Glomerular endothelial cell (primary cell): ENCODE results near the gene TPD52L1. TPM values are rescaled to one million over a fixed set of nuclear protein-coding genes. Genes with fewer than 3 reads are reported as not detected.

Experiments
- DNase-seq: peaks from one replicate; pipeline ENCODE4 v3.0.0-alpha.2; 2011; ENCODE audit warnings: low read depth, low spot score; ENCODE audit errors: extremely low read depth
- total RNA-seq: library from RNA; depleted of rRNA; stranded (reverse); fragments of >200 nt; gene quantifications from 2 replicates; pipeline ENCODE4 v1.2.3, GENCODE V29; 2015

TPD52L1 gene
- total RNA-seq, 1 donor from 2014 or later = 5.1 TPM

DNA sequence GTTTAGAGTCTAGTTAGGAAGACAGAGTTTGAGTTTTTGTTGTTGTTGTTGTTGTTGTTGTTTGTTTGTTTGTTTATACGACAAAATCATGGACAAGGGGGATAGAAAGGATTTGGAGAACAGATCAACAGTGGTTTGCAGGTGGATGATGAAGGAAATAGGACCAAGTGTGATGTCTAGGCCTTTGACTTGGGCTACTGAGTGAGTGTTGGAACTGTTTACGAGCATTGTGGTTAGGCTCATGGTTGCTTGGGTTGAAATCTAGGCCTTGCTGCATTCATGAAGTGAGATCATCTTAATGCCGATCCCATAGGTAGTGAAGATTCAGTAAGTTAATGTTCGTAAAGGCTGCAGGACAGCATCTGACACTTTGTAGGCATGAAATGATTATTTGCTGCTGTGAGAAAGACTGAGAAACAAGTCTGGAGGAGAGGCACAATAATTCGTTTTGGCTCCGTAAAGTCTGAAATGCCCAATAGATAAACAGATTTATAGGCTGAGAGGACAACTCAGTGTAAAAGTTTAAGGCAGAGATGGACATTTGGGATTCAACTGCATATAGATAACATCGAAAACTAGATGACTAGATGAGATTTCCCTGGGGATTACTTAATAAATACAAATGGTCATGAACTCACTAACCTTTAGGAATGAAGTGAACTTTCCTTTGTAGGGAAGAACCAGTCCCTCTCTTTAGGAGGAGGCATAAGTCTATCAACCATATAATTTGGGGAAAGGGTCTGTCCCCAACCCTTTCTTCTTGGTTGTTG lies 78.2 kb downstream of the TPD52L1 start:
- no peak for DNase-seq

DNA sequence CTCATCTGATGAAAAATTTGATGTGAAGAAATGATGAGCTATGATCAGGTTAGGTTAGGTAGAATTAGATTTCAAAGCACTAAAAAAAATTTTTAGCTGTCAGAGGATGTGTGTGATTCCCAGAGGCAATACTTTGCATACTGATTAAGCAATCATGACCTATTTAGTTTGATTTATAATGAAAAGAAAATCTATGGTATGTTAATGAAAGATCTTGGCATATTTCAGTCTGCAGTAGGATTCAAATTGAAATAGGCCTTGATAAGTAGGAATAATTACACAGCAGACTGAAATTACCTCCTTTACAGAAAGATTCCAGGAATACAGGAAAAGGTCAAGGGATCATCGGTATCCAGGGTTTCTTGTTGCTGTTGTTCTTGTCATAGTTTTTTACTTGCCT lies 78.9 kb downstream of the TPD52L1 start:
- DNase-seq = no peak

DNA sequence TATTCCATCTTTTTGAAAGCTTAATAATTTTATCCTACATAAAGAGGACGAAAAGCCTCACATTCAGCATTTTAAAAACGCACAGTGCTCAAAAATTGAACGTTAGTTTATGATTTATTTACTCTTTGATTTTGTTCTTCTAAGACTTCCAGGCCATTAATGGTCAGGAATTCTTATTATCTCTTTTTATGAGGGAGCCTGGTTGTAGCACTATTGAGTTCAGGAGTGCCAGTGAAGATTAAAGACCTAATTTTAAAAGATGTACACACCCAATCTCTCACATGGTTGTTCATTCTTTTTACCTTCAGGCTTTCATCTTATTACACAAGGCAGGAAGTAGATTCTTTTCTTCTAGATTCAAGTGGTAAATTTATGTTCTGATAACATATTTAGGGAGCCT lies 79.6 kb downstream of the TPD52L1 start:
- no peak for DNase-seq

DNA sequence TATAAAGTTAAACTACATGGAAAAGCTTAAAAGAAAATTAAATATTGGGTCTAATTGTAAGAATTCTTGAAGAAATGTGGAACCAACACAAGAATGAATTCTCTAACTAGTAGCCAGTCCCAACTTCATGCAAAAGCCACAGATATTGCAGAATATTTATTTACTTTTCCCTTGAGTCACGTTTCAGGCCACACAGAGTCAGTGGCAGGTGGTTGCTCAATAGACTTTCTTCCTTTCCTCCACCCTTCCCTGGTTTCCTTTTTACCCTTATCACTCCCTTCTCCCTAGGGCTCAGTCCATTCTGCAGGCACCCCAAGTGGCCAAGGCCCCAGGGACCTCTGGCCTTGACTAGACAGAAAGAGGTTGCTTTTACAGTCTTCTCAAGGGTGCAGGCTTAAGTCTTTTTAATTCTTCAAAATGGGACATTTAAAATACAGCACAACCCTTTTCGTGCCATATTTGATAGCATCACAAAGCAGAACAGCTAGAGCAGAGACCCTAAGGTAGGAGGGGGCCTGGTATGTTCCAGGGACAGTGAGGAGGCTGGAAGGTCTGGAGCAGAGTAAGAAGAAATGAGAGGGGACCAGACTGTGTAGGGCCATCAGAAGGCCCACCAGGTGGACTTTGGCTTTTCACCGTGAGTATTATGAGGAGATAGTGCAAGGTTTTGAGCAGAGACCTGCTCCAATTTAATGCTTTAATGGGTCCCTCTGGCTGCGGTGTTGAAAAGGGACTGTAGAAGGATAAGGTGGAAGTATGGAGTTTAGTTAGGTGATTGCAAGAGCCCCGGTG lies 83.2 kb downstream of the TPD52L1 start:
- no peak for DNase-seq

DNA sequence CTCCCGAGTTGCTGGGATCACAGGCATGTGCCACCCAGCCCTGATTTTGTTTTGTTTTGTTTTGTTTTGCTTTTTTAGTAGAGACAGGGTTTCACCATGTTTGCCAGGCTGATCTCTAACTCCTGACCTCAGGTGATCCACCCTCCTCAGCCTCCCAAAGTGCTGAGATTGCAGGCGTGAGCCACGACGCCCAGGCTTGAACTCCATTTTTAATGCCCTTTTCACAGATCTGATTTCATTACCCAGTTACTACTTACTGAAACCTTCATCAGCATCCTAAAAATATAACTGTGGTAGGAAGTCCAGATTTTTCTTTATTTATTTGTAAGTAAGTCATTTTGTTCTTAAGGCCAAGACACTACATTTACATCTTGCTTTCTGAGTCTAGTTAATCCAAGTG lies 84.2 kb downstream of the TPD52L1 start:
- DNase-seq = no peak

DNA sequence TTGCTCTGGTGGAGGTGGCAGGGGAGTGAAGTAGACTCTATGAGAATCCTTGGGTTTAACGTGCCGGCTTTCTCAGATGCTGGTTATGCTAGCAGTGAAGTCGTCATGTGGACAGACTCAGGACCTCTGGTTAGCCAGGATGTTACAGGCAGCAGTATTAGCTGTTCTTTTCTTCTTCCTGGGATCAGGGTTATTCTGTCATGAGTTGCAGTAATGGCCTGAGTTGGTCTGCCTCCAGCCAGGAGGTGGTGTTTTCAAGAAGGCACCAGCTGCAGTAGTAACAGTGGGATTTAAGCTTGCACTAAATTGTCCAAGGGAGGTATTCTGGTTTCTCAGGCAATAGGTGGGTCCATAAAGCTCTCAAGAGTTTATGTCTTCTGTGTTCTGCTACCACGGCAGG lies 91.5 kb downstream of the TPD52L1 start:
- DNase-seq = no peak

DNA sequence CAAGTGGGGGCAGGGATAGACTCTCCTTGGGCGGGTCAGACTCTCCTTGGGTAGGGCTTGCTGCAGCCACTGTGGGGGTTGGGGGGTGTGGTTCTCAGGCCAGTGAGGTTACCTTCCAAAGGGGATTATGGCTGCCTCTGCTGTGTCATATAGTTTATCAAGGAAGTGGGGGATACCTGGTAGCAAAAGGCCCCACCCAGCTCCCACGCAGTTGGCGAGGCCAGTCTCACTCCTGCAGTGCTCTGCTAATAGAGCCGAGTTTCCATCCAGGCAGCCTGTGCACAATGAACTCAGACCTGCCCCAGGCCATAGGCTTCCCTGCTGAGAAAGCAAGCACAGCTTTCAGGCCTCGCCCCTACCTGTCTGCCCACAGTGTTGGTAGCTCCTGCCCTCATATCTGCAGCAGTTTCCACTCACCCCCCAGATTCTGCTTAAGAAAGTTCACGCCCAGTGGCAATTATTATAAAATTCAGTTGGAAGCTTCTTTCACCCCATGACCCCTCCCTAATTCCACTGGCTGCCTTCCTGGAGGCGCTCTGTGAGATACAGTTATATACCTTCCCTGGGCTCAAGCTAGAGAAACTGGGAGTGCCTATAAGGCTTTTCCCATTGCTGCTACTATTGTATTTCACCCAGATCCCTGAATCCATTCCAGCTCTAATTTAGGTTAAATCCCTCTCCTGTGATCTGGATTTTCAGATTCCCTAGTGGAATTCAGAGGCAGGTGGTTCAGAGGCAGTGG lies 92.1 kb downstream of the TPD52L1 start:
- no peak for DNase-seq

DNA sequence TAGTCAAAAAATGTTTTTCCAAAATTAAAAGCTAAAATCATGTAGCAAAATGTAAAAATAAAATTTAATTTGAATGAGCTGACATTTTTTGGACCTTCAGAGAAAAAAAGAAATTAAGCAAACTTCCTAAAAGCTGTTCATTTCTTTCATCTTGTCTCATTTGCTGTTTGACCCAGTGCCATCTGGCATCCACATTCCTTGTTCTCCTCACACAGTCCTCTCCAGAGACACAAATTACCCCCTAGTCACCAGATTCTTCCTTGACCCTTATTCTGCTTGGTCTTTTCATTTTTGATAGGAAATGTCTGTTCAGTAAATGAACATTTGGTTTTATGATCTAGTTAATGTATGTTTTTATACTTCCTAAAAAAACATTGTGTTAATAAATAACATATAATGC lies 93.0 kb downstream of the TPD52L1 start:
- DNase-seq = no peak

DNA sequence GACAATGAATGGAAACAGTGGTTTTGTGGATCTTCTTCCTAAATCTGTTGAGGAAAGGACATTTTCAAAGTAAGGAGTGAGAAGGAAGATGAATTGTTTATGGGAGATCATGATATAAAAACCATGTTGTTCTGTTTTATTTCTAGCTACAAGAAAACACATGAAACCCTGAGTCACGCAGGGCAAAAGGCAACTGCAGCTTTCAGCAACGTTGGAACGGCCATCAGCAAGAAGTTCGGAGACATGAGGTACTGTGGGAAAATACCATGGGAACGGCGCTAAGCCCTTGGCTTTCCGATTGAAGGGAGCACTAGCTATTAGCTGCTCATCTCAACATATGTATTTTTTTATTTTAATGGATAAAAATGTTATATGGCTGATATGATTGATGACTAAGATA lies 94.6 kb downstream of the TPD52L1 start:
- no peak for DNase-seq

DNA sequence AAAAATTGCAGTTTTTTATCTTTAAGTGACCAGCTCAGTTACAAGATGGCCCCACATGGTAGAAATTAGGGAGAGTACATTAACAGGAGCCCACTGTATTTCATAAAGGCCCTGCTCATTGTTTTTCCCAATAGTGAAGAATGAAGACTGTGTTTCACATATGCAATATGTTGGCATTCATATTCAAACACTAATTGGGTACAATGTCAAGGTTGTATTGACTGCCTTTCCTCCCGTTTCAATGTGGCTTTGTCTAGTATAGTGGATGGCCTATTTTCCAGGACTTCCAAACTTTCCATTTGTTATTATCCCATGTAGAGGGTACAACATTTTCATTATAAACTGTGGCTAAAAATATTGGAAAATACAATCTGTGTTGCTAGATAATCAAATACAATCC lies 96.9 kb downstream of the TPD52L1 start:
- no peak for DNase-seq

DNA sequence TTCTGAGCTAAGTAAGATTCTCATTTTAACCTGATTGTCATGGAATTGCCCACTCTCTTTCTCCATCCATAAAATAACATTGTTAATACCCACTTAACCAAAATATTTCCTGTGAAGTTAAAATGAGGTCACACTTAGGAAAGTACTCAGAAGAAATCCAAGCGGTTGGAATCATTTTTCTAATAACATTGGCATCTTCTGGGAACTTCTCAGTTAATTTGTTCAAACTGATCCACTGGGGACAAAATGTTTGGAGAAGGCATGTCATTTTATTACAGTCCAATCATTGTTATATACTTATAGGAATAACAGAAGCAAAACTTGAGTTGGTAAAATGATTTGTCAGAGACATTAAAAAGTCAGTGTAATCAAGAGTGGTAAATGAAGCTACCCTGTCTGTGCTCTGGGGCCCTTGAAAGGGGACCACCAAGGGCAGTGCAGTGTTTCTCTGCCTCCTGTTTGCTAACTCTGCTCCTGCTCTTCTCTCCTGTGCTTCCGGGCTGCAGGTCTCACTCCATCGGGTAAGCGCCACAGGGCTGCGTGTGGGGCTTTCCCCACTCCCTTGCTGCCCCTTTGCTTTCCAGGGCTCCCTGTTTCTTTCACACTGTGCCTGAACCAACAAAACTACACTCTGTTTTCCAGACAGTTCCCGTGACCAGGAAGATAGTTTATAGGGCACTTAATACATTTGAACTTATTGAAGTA lies 98.1 kb downstream of the TPD52L1 start:
- no peak for DNase-seq

DNA sequence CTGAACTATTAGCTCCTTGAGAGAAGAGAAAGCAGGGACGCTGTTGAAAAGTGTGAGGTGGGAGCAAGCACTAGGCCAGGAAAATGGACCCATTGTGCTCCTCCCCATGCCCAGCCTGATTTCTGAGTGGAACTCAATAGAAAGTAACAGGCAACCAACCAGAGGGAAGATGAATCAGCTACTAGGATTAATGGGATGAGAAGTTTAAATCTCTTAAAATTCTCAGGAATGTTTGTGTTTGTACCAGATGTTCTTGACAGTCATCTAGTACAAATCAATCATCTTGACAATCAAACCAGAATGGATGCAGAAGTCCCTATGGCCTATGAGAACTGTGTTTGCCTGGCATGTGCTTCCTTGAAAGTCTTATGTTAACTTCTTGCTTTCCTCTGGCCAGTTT lies 99.3 kb downstream of the TPD52L1 start:
- no peak for DNase-seq

DNA sequence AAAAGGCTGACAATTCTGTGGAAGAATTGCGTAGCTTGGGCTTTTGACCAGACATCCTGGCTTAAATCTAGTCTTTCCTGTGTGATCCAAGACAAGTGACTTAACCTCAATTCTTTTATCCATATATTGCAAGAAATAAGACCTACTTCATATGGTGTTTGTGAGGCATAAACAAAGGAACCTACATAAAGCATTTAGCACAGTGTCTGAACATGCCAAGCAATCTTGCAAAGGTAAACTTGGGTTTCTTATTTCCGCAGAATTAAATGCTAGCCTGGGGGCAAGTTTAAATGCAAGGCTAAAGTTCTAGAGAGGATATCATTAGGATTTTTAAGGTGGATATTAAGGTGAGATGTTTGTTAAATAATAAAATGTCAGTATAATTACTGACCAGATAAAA lies 100.3 kb downstream of the TPD52L1 start:
- DNase-seq = no peak

DNA sequence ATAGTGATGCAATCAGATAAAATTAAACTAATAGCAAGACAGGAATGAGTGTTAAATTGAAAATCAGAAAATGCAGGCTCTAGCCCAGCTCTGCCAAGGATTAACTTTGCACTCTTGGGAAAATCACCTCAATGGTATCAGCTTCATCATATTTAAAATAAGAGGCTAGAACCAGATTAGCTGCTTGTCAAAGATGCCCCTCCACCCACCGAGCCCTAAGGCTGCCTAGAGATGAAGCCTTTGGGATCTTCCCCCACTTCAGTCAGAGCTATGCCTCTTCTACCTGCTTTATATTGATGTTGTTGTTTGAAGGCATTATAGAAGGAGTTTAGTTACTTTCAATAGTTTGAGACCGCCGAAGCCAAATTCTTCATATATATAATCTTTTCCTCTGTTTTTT lies 100.7 kb downstream of the TPD52L1 start:
- DNase-seq = no peak

DNA sequence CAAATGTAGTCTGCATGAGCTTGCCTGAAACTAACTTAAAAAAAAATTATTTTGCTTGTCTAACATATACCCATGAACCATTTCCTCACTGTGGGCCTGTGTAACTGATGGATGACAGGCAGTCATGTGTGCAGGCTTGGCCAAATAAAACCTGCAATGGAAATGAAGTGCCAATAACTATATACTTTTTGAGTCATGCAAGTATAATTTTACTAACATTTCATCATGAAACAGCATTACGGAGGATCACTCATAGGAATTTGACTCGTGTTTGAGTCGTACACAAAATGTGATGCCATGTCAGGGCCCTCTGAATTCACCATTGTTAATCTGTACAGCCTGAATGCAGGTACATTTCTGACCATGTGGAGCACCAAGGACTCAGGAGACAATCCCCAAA lies 101.6 kb downstream of the TPD52L1 start:
- no peak for DNase-seq

DNA sequence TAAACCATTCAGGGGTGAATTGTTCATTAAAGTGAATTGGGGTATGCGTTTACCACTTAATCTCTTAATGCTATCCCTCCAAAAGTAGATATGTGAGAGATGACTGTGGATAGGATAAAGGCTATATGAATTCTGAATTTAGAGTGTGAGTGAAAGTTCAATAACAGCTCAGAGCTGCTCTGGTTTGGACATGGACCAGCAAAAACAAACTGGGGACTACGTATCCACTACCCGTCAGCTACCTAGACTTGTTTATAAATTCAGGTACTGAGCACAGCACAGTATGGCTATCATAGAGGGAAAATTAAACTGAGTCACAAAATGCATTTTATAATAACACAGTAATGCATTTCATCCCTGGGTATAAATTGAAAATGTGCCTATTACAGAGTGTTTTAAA lies 103.8 kb downstream of the TPD52L1 start:
- no peak for DNase-seq

DNA sequence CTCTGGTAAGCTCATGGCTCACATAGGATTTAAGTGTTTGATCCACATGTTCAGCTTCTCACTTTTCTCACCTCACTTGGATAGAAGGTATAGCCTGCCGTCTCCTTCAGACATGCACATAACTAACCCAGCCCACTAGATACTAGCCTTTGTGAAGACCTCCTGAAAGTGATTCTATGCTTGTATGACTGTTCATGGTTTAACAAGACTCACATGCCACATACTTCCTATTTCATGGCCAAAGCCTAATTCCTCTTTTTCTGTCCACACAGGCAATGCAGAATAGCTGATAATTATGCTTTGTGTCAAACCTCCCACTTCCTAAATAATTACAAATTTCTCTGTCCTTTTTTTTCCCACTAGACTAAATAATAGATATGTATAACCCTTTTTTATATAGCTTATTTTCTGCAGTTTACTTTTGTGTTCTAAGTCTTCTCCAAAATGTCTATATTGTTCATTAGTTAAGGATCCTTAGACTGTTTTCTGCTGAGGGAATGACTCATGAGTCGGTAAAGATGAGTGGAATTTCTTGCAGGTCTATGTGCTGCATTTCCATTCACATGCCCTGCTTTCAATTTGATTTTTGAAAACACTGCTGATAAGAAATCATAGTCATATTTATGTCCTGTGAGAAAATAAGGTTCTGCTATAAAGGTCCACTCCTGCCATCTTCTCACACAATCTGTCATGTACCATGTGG lies 105.2 kb downstream of the TPD52L1 start:
- DNase-seq = no peak

DNA sequence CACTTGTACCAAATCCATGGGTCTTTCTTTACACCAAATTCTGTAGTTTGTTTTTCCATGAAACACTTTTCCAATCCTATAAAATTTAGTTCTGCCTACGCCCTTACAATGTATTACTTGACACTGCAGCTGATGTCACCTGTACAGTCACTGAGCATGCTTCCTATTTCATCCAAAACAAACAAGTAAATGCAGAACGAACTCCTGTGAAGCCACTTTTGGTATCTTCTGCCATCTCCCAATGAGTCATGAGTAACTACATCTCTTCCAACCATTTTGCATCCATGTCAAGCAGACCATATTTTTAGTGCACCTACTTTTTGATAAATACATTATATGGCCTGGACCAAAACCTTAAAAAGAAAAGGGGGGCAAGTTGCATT lies 105.8 kb downstream of the TPD52L1 start:
- DNase-seq = no peak

DNA sequence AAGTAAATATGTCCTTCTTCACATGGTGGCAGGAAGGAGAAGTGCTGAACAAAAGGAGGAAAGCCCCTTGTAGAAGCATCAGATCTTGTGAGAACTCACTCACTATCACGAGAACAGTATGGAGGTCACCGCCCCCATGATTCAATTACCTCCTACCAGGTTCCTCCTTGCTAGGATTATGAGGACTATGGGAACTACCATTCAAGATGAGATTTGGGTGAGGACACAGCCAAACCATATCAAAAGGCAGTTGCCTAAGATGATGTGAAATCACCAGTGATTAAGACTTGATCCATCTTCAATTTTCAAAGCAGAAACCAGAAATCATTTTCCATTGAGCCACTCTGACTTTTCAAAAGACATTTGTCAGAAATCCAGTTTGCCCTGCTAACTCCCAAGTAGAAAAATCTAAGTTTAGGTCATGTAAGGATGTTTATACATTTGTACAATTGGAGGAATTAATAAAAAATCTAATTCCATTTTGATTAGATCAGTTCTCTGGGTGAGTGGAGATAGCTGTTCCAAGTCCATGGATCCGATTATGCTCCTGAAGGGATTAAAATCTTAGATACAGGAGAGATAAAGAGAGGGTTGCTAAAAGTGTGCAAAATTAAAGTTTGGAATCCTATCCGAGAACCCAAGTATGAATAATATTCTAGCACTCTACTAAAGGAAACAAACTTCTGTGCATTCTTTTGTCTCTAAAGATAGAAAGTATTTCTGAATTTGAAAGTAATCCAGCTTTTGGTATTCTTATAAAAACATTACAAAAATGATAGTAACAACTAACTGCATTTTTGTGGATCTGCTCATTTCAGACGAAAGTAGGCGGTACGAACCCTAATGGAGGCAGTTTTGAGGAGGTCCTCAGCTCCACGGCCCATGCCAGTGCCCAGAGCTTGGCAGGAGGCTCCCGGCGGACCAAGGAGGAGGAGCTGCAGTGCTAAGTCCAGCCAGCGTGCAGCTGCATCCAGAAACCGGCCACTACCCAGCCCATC lies 108.7 kb downstream of the TPD52L1 start:
- no peak for DNase-seq
